Right forelimb (tissue), 1 donor: Measurements from ENCODE around the gene CHD6.
A peak's percentile ranks its signal among the peaks of the same experiment; 100 is the strongest.

Source experiments
- DNase-seq: peaks from one replicate; pipeline ENCODE4 v3.0.0-alpha.2; 2018

The CHD6 gene, protein sequence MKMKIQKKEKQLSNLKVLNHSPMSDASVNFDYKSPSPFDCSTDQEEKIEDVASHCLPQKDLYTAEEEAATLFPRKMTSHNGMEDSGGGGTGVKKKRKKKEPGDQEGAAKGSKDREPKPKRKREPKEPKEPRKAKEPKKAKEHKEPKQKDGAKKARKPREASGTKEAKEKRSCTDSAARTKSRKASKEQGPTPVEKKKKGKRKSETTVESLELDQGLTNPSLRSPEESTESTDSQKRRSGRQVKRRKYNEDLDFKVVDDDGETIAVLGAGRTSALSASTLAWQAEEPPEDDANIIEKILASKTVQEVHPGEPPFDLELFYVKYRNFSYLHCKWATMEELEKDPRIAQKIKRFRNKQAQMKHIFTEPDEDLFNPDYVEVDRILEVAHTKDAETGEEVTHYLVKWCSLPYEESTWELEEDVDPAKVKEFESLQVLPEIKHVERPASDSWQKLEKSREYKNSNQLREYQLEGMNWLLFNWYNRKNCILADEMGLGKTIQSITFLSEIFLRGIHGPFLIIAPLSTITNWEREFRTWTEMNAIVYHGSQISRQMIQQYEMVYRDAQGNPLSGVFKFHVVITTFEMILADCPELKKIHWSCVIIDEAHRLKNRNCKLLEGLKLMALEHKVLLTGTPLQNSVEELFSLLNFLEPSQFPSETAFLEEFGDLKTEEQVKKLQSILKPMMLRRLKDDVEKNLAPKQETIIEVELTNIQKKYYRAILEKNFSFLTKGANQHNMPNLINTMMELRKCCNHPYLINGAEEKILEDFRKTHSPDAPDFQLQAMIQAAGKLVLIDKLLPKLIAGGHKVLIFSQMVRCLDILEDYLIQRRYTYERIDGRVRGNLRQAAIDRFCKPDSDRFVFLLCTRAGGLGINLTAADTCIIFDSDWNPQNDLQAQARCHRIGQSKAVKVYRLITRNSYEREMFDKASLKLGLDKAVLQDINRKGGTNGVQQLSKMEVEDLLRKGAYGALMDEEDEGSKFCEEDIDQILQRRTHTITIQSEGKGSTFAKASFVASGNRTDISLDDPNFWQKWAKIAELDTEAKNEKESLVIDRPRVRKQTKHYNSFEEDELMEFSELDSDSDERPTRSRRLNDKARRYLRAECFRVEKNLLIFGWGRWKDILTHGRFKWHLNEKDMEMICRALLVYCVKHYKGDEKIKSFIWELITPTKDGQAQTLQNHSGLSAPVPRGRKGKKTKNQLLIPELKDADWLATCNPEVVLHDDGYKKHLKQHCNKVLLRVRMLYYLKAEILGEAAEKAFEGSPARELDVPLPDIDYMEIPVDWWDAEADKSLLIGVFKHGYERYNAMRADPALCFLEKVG (N-terminal part only)

DNA sequence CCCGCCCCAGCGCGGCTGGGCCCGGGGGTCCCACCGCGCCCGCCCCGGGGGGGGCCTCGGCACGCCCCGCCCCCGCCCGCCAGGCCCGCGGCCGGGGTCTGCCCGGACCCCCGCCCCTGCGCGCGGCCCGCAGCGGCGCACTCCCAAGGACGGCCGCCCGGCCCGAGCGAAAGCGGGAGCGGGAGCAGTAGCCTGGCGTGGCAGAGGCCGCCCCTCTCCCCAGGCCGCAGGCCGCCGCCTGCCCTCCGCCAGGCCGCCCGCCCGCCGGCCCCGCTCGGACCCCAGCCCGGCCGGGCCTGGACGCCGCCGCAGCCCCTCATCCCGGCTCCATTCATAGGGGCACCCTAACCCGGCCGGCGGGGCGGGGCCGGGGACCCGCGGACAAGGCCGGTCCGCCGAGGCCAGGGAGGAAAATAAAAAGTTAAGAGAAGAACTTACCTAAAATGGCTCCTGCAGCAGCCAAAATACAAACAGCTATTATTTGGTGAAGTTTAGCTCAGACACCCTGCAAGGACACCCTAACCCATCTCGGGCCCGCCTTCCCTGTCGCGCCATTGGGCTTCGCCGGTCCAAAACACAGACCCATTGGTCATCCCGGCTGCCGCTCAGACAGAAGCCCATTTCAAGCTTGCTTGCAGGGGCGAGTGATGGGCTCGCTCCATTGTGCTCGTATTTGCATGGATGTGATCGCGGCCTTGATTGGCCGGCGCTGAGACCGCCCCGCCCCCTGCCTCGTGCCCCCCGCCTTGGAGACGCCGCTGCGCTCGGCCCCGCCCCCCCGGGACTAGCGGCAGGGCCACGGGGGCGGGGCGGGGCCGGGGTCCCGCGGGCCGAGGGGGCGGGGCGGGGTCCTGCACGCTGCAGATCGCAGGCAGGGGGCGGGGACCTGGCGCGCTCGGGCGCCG is at the start of gene CHD6:
TSS of gene CHD6 (minus strand) at position 476 of the 905 bp plus-strand sequence. CDS start 67,040 bp downstream, outside the sequence.
- DNase-seq, result peak; percentile 99

DNA sequence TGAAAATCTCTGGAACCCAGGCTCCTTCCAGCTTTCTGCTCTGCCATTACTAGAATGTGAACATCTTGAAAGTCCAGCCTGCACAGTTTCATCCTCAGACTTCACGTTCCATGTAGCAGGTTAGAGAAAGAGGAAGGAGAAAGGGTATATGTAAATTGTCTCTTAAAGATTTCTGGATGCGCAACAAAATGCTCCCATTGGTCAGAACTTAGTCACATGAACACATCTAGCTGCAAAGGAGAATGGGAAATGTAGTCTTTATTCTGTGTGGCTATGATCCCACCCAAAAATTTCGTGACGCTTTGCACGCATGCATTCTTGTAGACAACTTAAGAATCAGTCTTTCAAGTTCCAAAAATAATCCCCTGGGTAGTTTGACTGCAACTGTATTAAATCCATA is 46.4 kb upstream of the CHD6 start:
- DNase-seq, result no peak

DNA sequence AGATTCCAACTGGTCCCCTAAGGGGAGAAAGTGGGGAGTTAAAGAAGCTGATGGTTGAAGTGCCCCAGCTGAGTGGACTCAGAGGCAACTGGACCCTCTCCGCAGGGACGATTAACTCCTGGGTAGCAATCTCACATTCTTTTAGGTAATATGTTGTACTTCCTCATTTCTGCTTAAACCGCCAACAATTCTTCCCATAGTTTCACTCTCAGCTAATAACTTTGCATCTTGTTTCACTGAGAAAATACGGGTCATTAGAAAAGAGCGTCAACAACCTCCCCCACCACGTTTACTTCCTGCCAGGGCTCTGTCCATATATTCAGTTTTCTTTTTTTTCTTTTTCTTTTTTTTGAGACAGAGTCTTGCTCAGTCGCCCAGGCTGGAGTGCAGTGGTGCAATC is 39.5 kb upstream of the CHD6 start:
- DNase-seq, result no peak

DNA sequence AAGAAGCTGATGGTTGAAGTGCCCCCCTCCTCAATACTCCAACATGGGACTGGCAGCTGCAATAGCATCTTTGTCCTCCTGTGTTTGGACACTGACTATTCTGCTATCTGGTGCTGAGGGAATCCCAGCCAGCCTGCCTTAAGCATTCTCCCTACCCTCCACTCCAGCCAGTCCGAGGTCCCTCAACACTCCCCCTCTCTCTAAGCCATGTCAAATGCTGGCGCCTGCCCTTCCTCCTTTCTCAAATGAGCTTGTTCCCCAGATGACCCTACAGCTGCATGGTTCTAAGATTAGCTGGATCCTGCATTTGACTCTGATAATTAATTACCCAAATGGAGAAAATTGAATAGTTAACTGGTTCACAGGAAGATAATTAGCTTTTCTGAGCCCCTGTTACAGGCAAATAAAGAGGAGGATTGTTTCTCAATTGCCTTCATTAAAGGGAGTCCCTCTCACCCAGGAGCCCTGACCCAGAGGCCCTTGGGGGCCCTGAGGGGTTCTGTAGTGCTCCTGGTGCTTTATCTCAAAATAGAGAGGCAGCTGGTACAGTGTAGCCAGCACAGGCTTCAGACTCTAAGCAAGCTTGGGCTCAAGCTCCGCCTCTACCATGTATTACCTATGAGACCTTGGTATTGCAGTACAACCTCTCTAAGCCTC is 37.9 kb upstream of the CHD6 start:
- DNase-seq, result no peak

DNA sequence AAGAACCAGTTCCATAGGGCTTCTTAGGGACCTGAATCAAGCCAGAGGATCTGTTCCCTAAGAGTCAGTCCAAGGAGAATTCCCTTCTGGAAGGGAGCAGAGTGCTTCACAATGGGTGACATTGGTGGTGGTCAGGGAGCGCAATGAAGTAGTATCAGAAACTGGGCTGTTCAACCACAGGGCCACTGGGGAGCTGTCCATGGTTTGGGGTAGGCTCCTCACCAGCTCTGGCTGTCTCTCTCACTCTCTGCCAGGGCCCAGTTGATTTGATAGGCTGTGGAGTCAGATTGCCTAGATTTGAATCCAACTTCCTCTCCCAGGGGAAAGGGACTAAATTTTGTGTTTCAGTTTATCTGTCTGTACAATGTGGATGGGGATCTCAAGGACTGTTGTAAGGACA is 36.7 kb upstream of the CHD6 start:
- DNase-seq, result peak; percentile 50

DNA sequence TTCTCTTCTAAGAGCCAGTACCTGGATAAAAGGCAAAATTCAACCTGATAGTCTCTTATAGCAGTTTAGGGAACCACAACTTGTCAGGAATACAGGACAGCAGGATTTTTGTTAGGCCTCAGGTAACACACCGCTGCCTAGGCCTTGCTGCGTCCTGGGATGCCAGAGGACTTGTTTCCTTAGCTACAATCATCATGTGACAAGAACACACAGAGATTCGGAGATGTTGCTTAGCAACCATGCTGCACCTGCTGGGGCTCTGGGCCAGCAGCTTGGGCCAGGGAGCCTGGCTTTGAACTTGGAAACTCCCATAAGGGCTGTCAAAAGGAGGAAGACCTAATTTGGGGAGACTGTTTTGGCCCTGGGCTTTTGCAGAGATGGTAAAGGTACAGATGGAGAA is 36.1 kb upstream of the CHD6 start:
- no peak for DNase-seq

DNA sequence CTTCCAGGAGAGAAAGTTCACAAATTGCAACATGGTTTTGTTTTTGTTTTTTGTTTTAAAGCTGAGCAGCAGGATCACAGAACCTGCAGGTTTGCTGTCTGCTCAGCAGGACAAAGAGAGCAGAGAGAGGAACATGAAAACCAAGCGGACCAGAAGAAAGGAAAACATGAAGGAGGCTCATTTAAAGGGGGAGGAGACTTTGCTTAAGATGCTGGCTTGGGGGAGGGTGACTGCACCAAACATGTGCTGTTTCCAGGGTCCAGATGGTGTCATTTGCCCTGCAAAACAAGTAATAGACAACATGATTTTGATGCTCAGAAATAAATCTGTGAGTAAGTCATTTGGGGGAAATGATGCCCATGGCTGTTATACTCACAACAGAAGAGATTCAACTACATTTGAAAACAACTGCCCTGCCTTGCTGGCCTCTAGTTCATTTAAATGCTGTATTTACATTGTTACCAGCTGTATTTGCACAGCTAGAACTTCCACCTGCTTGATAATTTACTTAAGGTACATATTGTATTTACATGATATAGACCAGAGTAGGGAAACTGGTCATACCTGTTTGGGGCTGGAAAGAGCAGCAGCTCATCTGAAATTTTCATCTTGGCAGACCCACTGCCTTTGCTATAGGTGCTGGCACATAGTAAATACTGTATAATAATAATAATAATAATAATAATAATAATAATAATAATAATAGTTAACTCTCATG is 32.2 kb upstream of the CHD6 start:
- DNase-seq, result no peak

DNA sequence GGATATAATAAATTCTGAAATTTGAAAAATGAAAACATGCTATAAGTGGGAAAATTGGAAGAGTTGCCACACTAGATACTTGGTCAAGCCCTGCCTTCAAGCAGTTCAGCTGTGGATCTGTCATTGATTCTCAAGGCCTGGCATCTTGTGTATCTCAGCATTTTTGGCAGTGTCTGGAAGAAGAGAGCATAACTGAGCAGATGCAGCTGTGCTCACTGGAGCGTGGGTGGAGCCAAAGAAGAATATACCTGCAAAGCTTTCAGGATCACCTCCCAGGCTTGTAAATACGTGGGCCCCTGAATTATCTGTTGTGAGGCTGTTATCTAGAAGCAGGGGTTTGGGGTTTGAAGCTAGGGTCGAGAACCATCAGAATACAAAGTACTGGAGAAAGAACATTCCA is 31.3 kb upstream of the CHD6 start:
- DNase-seq, result no peak

DNA sequence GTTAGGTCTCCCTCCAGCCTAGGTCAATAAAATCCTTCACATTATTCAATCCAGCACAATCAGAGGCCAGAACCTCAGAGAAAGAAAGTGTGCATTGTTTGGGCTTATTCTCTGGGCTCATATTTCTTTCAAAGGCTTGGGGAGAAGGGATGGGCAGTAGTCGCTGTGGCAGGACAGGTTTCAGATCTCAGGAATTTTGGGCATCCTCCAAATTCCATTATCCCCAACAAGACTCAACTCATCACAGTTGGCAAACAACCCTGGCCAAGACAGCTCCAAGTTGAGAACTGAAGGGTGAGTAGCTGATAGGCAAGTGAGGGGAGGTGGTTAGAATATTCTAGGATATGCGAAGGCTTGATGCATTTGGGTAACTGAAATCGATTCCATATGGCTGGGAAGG is 27.2 kb upstream of the CHD6 start:
- DNase-seq, result no peak

DNA sequence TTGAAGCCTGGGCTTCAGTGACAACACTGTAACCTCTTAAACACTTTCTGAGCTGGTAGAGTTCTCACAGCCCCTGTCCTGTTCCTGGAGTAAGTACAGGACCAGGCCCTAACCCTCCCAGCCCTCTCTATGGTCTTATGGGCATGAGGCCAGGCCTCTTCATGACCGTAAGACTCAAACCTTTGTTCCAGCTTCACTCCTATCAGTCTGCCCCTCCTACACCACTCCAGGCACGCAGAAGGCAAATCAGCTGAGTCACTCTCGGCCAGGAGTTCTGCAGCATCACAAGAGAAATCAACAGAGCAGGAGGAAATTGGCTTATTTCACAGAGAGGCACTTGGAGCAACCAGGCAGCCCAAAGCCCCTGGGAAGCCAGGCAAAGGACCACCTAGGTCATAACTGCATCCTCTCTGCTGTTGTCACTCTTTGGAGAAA is 25.3 kb upstream of the CHD6 start:
- no peak for DNase-seq

DNA sequence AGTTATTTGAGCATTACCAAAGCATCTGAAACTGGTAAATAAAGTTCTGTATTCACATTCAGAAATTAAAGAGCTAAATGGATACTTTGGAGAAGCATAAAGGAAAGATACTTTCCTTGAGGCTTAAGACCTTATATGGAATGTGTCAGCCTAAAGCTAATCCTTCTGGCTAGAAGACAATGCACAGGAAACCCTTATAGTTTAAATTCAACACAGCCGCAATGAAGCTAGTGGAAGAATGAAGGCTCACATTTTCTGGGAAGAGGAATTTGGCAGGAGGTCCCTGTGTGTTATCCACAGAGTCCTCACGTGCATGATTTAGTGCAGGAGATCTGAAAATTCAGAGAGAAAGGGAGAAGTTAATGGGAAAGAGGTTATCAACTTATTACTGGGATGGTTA is 21.5 kb upstream of the CHD6 start:
- DNase-seq, result no peak

DNA sequence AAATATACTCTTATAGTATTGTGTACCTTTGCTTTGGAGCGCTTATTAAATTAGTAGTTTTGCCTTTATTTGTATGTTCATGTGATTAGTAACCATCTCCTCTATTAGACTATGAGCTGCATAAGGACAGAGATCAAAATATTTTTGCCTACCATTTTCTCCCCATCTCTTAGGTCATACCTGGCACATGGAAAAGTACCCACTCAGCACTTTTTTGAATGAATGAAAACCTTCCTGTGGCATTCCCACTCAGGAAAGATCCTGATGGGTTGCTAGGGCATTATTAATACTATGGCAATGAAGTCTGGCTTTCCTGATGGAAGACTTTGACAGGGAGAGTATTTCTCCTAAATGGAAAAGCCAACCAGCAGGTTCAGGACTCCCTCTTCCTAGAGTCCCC is 20.3 kb upstream of the CHD6 start:
- DNase-seq, result no peak

DNA sequence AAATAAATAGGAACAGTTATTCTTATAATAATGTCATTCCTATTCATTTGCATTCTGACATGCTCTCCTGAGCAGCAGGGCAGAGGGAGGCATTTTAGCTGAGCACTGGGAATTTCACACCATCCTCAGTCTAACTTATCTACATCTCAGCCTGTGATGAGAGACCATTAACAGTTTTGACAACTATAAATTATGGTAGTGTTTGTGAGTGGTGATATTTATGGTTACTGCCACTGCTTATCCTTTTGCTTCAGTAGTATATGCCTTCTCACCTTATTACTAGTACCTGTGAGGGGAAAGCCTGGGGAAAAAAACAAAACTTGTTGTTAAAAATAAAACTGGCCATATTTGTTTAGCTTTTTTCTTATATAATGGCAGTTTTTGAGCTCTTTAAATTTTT is 17.0 kb upstream of the CHD6 start:
- DNase-seq, result no peak

DNA sequence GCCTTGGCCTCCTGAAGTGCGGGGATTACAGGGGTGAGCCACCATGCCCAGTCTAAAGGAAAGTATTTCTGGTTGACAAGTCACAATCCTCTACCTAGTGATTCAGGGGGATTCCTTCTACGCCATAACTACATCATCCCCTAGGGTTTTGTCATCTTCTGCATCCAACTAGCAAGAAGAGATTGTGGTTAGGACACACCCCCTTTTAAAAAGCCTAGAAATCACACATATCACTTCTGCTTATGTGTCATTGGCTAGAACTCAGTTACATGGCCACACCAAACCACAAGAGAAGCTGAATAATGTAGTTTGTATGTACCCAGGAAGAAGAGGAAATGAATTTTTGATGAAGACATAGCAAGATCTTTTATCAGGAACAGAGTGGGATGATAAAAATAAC is 14.7 kb upstream of the CHD6 start:
- no peak for DNase-seq

DNA sequence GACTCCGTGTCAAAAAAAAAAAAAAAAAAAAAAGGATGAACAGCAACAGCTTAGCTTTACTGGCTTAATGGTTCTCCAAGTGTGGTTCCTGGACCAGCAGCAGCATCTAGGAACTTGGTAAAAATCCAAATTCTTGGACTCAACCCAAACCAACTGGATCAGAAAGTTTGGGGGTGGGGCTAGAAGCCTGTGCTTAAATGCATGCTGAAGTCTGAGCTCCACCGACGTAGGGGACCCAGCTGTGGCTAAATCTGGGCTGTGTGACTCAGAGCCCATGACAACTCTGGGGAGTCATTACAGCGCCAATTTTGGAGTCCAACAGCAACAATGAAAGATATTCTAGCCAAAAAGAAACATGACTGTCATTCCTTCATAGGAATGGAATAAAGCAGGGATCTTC is 13.6 kb upstream of the CHD6 start:
- no peak for DNase-seq

DNA sequence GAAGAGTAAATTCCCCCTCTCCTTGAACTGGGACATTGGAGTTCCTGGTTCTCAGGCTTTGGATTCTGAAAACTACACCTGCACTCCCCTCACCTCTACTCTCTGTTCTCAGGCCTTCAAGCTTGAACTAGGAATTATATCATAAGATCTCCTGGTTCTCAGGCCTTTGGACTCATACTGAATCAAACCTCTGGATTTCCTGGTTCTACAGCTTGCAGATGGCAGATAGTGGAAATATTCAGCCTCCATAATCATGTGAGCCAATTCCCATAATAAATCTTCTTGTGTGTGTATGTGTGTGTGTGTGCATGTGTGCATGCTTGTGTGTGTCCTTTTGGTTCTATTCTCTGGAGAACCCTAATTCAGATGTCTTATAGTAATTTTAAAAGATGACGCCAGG is 12.7 kb upstream of the CHD6 start:
- no peak for DNase-seq

DNA sequence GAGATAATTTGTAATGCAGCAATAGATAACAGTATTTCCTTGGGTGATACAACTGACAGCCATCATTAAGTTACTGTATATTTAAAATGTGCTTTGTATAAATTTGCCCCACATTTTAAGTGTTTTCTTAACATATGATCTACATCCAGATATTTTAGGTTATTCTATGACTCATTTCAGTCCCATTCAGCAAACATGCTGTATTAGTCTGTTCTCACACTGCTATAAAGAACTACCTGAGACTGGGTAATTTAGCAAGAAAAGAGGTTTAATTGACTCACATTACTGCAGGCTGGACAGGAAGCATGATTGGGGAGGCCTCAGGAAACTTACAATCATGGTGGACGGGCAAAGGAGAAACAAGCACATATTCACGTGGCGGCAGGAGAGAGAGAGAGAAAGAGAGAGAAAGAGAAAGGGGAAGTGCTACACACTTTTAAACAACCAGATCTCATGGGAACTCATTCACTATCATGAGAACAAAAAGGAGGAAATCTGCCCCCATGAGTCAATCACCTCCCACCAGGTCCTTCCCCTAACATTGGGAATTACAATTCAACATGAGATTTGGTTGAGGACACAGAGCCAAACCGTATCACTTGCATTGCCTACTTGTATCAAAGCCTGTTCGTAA is 9.6 kb upstream of the CHD6 start:
- DNase-seq, result no peak

DNA sequence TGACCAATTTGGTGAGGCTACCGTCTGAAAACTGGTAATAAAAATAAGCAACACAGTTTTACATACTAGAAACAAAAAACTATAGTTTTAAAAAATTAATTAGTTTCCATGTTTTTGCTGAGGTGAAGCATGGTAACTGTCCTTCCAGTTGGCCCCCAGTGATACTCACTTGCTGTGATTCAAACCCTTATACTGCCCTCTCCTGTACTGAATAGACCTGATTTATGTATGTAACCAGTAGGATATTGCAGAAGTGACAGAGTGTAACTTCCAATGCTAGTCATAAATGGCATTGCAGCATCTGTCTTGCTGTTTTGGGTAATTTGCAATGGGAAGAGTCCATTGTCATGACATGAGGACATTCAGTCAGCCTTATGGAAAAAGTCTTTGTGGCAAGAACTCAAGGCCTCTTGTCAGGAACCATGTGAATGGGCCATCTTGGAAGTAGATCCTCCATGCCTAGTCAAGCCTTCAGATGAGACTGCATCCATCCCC is 8.9 kb upstream of the CHD6 start:
- DNase-seq, result no peak

DNA sequence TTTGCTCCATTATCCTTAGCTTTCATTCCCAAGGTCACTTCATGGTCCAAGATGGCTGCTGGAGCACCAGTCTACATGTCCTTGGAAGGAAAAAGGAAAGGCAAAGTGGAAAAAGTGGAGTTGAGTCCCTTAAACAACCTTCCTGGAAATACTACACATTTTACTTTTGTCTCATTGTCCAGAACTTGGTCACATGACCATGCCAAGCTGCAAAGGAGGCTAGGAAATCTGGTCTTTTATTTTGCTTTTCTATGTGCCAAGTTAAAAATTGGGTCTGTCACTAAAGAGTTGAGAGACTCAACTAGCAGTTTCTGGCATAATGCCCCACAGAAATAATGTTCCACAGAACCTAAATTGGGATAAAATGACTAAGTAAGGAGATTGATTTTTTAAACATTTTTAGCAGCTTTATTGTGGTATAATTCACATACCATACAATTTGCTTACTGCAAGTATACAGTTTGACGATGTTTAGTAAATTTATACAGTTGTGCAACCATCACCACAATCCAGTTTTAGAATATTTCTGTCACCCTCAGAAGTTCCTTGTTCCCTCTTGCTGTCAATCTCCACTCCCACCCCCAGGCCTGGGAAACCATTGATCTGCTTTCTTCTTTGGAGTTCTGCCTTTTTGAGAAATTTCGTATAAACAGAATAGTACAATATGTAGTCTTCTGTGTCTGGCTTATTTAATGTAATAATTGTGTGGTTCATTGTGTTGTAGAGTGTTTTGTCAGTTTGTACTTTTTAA is 5.6 kb upstream of the CHD6 start:
- no peak for DNase-seq
